ENCODE measurements around the gene NXNL2. TPM values are rescaled to one million over a fixed set of nuclear protein-coding genes. Genes with fewer than 3 reads are reported as not detected.

Gene NXNL2
- total and polyA plus RNA-seq, 10 of the 15 experiments (the other 5 are each of a cell fraction or from before 2014, with no cell fraction given): not detected

DNA sequence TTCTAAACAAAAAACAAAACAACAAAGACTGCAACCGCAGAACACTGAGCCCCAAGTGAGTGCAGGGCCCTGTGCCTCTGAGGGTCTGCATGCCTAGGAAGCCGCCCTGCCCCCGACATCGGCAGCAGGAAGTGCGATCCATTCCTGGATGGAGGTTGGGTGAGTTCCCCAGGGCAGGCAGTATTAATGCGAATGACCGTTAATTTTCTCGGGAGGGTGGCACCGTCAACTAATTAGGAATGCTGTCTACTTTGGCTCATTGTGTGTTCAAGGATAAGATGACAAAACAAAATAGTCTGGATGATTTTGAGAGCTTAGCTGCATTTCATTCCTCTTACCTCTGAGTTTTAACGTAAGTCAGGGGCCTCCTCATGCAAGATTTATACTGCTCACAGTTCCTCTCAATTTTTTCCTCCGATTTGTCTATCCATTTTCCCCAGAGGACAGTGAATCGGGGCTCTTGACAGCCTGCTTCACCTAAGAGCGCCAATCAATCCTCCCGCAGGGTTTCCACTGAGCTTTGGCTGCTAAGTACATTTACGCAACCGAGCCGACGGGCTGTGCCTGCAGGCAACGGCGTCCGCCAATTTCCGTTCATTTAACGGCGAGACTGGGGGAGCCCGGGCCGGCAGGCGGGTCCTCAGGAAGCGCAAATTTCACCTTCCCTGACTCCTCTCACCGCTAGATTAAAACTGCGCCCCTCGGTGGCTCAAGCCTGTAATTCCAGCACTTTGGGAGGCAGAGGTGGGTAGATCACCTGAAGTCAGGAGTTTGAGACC lies 2.9 kb upstream of the NXNL2 start:
- no peak for ATAC-seq
- Histone ChIP-seq H3K27ac (ENCODE audit: control insufficient read depth, insufficient read depth) (no peak overlapping the region), H2AFZ (ENCODE audit: control insufficient read depth, low read depth, low read length) (no peak overlapping the region), H3K79me2 (ENCODE audit: control insufficient read depth, insufficient read depth, low read length) (no peaks in the 10 kb centered on the region), H3K4me2 (ENCODE audit: control insufficient read depth, insufficient read depth) (no peak overlapping the region), H3K27me3 (replicated peaks in 1 of 2; ENCODE audit: control insufficient read depth in 2 of 2, insufficient read depth in 2 of 2, low read length in 1 of 2) (peaks cover 0 to 2% of the 10 kb centered on the region in 2 experiments; a peak in 3 of 4 replicates), H4K20me1 (ENCODE audit: control insufficient read depth, insufficient read depth) (no peaks in the 10 kb centered on the region), H3K9ac (ENCODE audit: control insufficient read depth, insufficient read depth, low read length) (no peak overlapping the region), H3K4me3 (no peak overlapping the region), H3K36me3 (ENCODE audit: control insufficient read depth in 2 of 2, insufficient read depth in 2 of 2, low read length in 1 of 2) (no peaks in the 10 kb centered on the region), H3K4me1 (ENCODE audit: control insufficient read depth, insufficient read depth, low read length) (no peaks in the 10 kb centered on the region), H3K9me3 (replicated peaks; ENCODE audit: control insufficient read depth, insufficient read depth, low read length) (no peaks in the 10 kb centered on the region)
- BruUV-seq (replicated peaks): no TSS peak
- intact Hi-C loops (cut with micrococcal nuclease; ENCODE audit: unreplicated experiment) (no loop called here), in situ Hi-C loops (cut with MboI) (no loop called here)
- no peak for FAIRE-seq
- ChIA-PET RAD21 (ENCODE audit: unreplicated experiment) (no interaction called here), CTCF (no interaction called here), POLR2A (interaction anchor here (0.5 kb wide), 1 partner anchor 9 kb away, joined by 4 read pairs; no protein-coding TSS in a partner anchor), SMC1A (ENCODE audit: uncharacterized antibody, unreplicated experiment) (interaction anchor here (1.1 kb wide), 1 partner anchor 20 kb away, joined by 3 read pairs; no protein-coding TSS in a partner anchor)
- TF ChIP-seq ZNF592 (IDR thresholded peaks at IDR 0.05): no peak
- no peak for TF ChIP-seq ZNF207 (IDR thresholded peaks at IDR 0.05; ENCODE audit: borderline replicate concordance)
- no peak for TF ChIP-seq DPF2 (IDR thresholded peaks at IDR 0.05)
- TF ChIP-seq SMARCA5 (IDR thresholded peaks at IDR 0.05): no peak
- no peak for TF ChIP-seq ZSCAN29 (IDR thresholded peaks at IDR 0.05)
- no peak for TF ChIP-seq USF1 (IDR thresholded peaks at IDR 0.05; ENCODE audit: borderline replicate concordance, extremely low read length, insufficient read depth, low read depth, low read length)
- no peak for TF ChIP-seq CEBPB (IDR thresholded peaks at IDR 0.05; ENCODE audit: borderline replicate concordance in 1 of 2, low read depth in 2 of 2, low read length in 2 of 2)
- TF ChIP-seq BACH1 (IDR thresholded peaks at IDR 0.05; ENCODE audit: borderline replicate concordance): no peak
- TF ChIP-seq POLR2AphosphoS5 (IDR thresholded peaks at IDR 0.05; ENCODE audit: low read length): no peak
- no peak for TF ChIP-seq BCLAF1 (IDR thresholded peaks at IDR 0.05)
- TF ChIP-seq BMI1 (IDR thresholded peaks at IDR 0.05; ENCODE audit: borderline replicate concordance): no peak
- TF ChIP-seq BHLHE40 (IDR thresholded peaks at IDR 0.05; ENCODE audit: borderline replicate concordance in 1 of 2, low read depth in 2 of 2, low read length in 1 of 2): no peak
- no peak for DNase-seq (ENCODE audit: low read depth, low spot score)
- WGBS (ENCODE audit: insufficient coverage, insufficient replicate concordance, low lambda C conversion rate, missing lambda C conversion rate): 51% methylated on average over 31 of the region's 31 CpGs
